HG03571 (cell line): Measurements from ENCODE around the gene OCA2.
"Not testable (repeated sequence)": the region's sequence is repeated elsewhere in the genome, so short reads cannot be mapped to it uniquely, and the experiment has no call there.

Experiments
- ATAC-seq: cut with Tn5 transposase; IDR thresholded peaks from one replicate; pipeline ENCODE4 v1.9.1; 2021; ENCODE audit not compliant: unreplicated experiment

Gene OCA2

GRCh38 chr15:28121577-28121976, 22.5 kb upstream of the OCA2 start:
- ATAC-seq = not testable (repeated sequence)

GRCh38 chr15:28120359-28120640, 21.2 kb upstream of the OCA2 start:
- ATAC-seq = no peak

- no peak for ATAC-seq
Measured at GRCh38 chr15:28118531-28118930, 19.4 kb upstream of the OCA2 start.

- ATAC-seq = no peak
Measured at GRCh38 chr15:28118083-28118482, 19.0 kb upstream of the OCA2 start.

- no peak for ATAC-seq
Measured at GRCh38 chr15:28117432-28117990, 18.4 kb upstream of the OCA2 start.

- ATAC-seq = no peak
Measured at GRCh38 chr15:28116521-28117431, 17.7 kb upstream of the OCA2 start.

GRCh38 chr15:28115871-28116270, 16.8 kb upstream of the OCA2 start:
- no peak for ATAC-seq

GRCh38 chr15:28114721-28115622, 15.9 kb upstream of the OCA2 start:
- no peak for ATAC-seq

GRCh38 chr15:28114114-28114455, 15.0 kb upstream of the OCA2 start:
- no peak for ATAC-seq

GRCh38 chr15:28113394-28114113, 14.4 kb upstream of the OCA2 start:
- ATAC-seq = no peak

GRCh38 chr15:28112962-28113361, 13.8 kb upstream of the OCA2 start:
- no peak for ATAC-seq

GRCh38 chr15:28112101-28112760, 13.1 kb upstream of the OCA2 start:
- ATAC-seq = no peak

GRCh38 chr15:28111543-28111942, 12.4 kb upstream of the OCA2 start:
- ATAC-seq = no peak

- ATAC-seq = no peak
Measured at GRCh38 chr15:28110481-28110881, 11.4 kb upstream of the OCA2 start.

GRCh38 chr15:28109626-28110455, 10.7 kb upstream of the OCA2 start:
- no peak for ATAC-seq

- no peak for ATAC-seq
Measured at GRCh38 chr15:28107904-28108275, 8.8 kb upstream of the OCA2 start.

GRCh38 chr15:28107111-28107903, 8.2 kb upstream of the OCA2 start:
- ATAC-seq = no peak

- ATAC-seq = no peak
Measured at GRCh38 chr15:28106294-28107110, 7.4 kb upstream of the OCA2 start.
